H1 (cell line): Measurements from ENCODE around the gene UNC13D. TPM values are rescaled to one million over a fixed set of nuclear protein-coding genes. Genes with fewer than 3 reads are reported as not detected.

Experiments used
- CTCF ChIA-PET: fragments of 300-600 bp; sonication (Branson Sonifier 250); formaldehyde crosslinking; loops from one replicate; lab custom pipeline; 2021; ENCODE audit not compliant: partially characterized antibody; lab: Charles Lee
- POLR2A ChIA-PET: fragments of 300-600 bp; sonication (Branson Sonifier 250); formaldehyde crosslinking; loops from one replicate; lab custom pipeline; 2021; ENCODE audit warnings: inconsistent platforms; ENCODE audit not compliant: partially characterized antibody; lab: Charles Lee
- DNase-seq, 2 experiments: peaks; one replicate each; pipeline versions ENCODE4 v3.0.0 to v3.0.0-alpha.2; 2010 to 2022; ENCODE audit warnings: low spot score in 2 of 2, low read depth in 1 of 2, mixed read lengths in 1 of 2
- FAIRE-seq: peaks from 2 replicates; lab custom pipeline; 2011; peaks lifted over from hg19 to GRCh38; lab: Jason Lieb, UNC
- H2AFZ ChIP-seq: 2 replicates; pipeline ENCODE4 v1.8.1; 2012; ENCODE audit warnings: low read length, inconsistent platforms
- H2AK5ac ChIP-seq: 2 replicates; pipeline ENCODE4 v1.6.1; 2013; ENCODE audit warnings: low read depth, low read length
- H2BK120ac ChIP-seq: replicated peaks from 2 replicates; pipeline ENCODE3; 2013; ENCODE audit warnings: low read depth, low read length, inconsistent platforms
- H2BK12ac ChIP-seq: 2 replicates; pipeline ENCODE4 v1.6.1; 2013; ENCODE audit warnings: low read depth, low read length
- H2BK15ac ChIP-seq: 2 replicates; pipeline ENCODE4 v1.6.1; 2013; ENCODE audit warnings: low read length
- H2BK20ac ChIP-seq: 2 replicates; pipeline ENCODE4 v1.6.1; 2013; ENCODE audit warnings: low read length
- H2BK5ac ChIP-seq: 2 replicates; pipeline ENCODE4 v1.6.1; 2013; ENCODE audit warnings: low read depth, low read length
- H3K14ac ChIP-seq: 2 replicates; pipeline ENCODE4 v1.6.1; 2013; ENCODE audit warnings: inconsistent platforms; ENCODE audit not compliant: insufficient read length
- H3K18ac ChIP-seq: 2 replicates; pipeline ENCODE4 v1.6.1; 2013; ENCODE audit warnings: low read length; ENCODE audit errors: extremely low read depth
- H3K23ac ChIP-seq: 2 replicates; pipeline ENCODE4 v1.6.1; 2013; ENCODE audit warnings: inconsistent platforms; ENCODE audit not compliant: insufficient read length
- H3K23me2 ChIP-seq: 2 replicates; pipeline ENCODE4 v1.6.1; 2013; ENCODE audit warnings: low read depth, low read length
- H3K27ac ChIP-seq: 2 replicates; pipeline ENCODE4 v1.6.1; 2011; ENCODE audit warnings: low read depth, low read length, inconsistent platforms
- H3K27me3 ChIP-seq, 4 experiments: replicated peaks in 1 of 4; 1 replicate in 1 of 4; 2 replicates in 3 of 4; pipeline versions ENCODE4 v1.6.1 to v1.8.1; 2011 to 2013; ENCODE audit warnings: low read length in 3 of 4, mild to moderate bottlenecking in 3 of 4, inconsistent platforms in 2 of 4, mixed read lengths in 2 of 4, moderate library complexity in 1 of 4; ENCODE audit not compliant: control insufficient read depth in 3 of 4, insufficient read depth in 3 of 4; ENCODE audit errors: extremely low read depth in 1 of 4
- H3K36me3 ChIP-seq, 4 experiments: 2 replicates each; pipeline versions ENCODE4 v1.6.1 to v1.8.1; 2011 to 2013; ENCODE audit warnings: mild to moderate bottlenecking in 4 of 4, low read length in 3 of 4, moderate library complexity in 2 of 4, control low read depth in 1 of 4, inconsistent platforms in 1 of 4; ENCODE audit not compliant: insufficient read depth in 4 of 4, control insufficient read depth in 2 of 4
- H3K4ac ChIP-seq: replicated peaks from 2 replicates; pipeline ENCODE3; 2013; ENCODE audit warnings: low read length, low read depth, mixed read lengths, inconsistent platforms; ENCODE audit not compliant: insufficient read length
- H3K4me1 ChIP-seq, 4 experiments: replicated peaks in 1 of 4; 1 replicate in 1 of 4; 2 replicates in 3 of 4; pipeline versions ENCODE4 v1.6.1 to v1.8.1; 2011 to 2013; ENCODE audit warnings: low read length in 3 of 4, inconsistent platforms in 2 of 4, mixed read lengths in 1 of 4; ENCODE audit not compliant: insufficient read depth in 4 of 4, control insufficient read depth in 3 of 4
- H3K4me2 ChIP-seq, 2 experiments: 2 replicates each; pipeline versions ENCODE4 v1.6.1 to v1.8.1; 2011 to 2013; ENCODE audit warnings: low read depth in 2 of 2, low read length in 2 of 2, control low read depth in 1 of 2, inconsistent platforms in 1 of 2, mild to moderate bottlenecking in 1 of 2; ENCODE audit not compliant: insufficient read depth in 1 of 2
- H3K4me3 ChIP-seq, 4 experiments: fragments of 200-600, 300-600 bp in 1 of 4; sonication (generic), shearing (Covaris generic), sonication (Bioruptor Twin) in 1 of 4; 2 replicates each; pipeline versions ENCODE4 v1.5.1 to v1.8.1; 2011 to 2016; ENCODE audit warnings: low read length in 4 of 4, low read depth in 3 of 4, control low read depth in 2 of 4, inconsistent platforms in 2 of 4, mild to moderate bottlenecking in 2 of 4, mixed read lengths in 1 of 4, moderate library complexity in 1 of 4; ENCODE audit not compliant: insufficient read depth in 2 of 4; ENCODE audit errors: extremely low read depth in 1 of 4
- H3K56ac ChIP-seq: replicated peaks from 2 replicates; pipeline ENCODE3; 2013; ENCODE audit warnings: low read depth, mild to moderate bottlenecking, mixed read lengths, low read length, inconsistent platforms; ENCODE audit not compliant: insufficient read length
- H3K79me1 ChIP-seq: 2 replicates; pipeline ENCODE4 v1.6.1; 2013; ENCODE audit warnings: low read depth, low read length, control low read depth
- H3K79me2 ChIP-seq, 2 experiments: 2 replicates each; pipeline versions ENCODE4 v1.6.1 to v1.8.1; 2012 to 2013; ENCODE audit warnings: low read length in 2 of 2, mild to moderate bottlenecking in 2 of 2, inconsistent platforms in 1 of 2; ENCODE audit not compliant: insufficient read depth in 2 of 2, control insufficient read depth in 1 of 2
- H3K9ac ChIP-seq, 4 experiments: replicated peaks in 1 of 4; 1 replicate in 1 of 4; 2 replicates in 3 of 4; pipeline versions ENCODE4 v1.6.1 to v1.8.1; 2011 to 2013; ENCODE audit warnings: low read depth in 3 of 4, low read length in 3 of 4, control low read depth in 2 of 4, mild to moderate bottlenecking in 2 of 4, moderate library complexity in 2 of 4, inconsistent platforms in 1 of 4; ENCODE audit errors: extremely low read depth in 1 of 4
- H3K9me3 ChIP-seq, 2 experiments: 2 replicates each; pipeline versions ENCODE4 v1.6.1 to v1.8.1; 2012 to 2013; ENCODE audit warnings: mild to moderate bottlenecking in 2 of 2, moderate library complexity in 2 of 2, control low read depth in 1 of 2, inconsistent platforms in 1 of 2, low read depth in 1 of 2, low read length in 1 of 2, mixed read lengths in 1 of 2; ENCODE audit not compliant: insufficient read depth in 2 of 2
- H4K20me1 ChIP-seq, 2 experiments: replicated peaks in 1 of 2; 2 replicates each; pipeline versions ENCODE3 to v1.8.1; 2011 to 2013; ENCODE audit warnings: inconsistent platforms in 2 of 2, low read length in 2 of 2, mild to moderate bottlenecking in 1 of 2; ENCODE audit not compliant: insufficient read depth in 2 of 2, control insufficient read depth in 1 of 2
- H4K5ac ChIP-seq: 2 replicates; pipeline ENCODE4 v1.6.1; 2013; ENCODE audit warnings: low read length, low read depth, mixed read lengths, inconsistent platforms; ENCODE audit not compliant: insufficient read length
- H4K8ac ChIP-seq: 2 replicates; pipeline ENCODE4 v1.8.0; 2013; ENCODE audit warnings: mild to moderate bottlenecking, moderate library complexity, low read length, inconsistent platforms; ENCODE audit not compliant: insufficient read depth; ENCODE audit errors: extremely low read depth
- H4K91ac ChIP-seq: replicated peaks from 2 replicates; pipeline ENCODE3; 2013; ENCODE audit warnings: low read length, mixed read lengths, inconsistent platforms; ENCODE audit not compliant: insufficient read length
- CREB1 ChIP-seq: IDR thresholded peaks from 2 replicates; pipeline ENCODE4 v1.6.1; 2012; ENCODE audit warnings: inconsistent platforms
- E2F6 ChIP-seq: IDR thresholded peaks from 2 replicates; pipeline ENCODE4 v1.6.1; 2012; ENCODE audit warnings: inconsistent platforms
- MAX ChIP-seq: IDR thresholded peaks from 2 replicates; pipeline ENCODE4 v1.6.1; 2012; ENCODE audit warnings: inconsistent platforms
- RBBP5 ChIP-seq: IDR thresholded peaks from 2 replicates; pipeline ENCODE4 v1.7.1; 2012; ENCODE audit warnings: low read depth, mild to moderate bottlenecking, inconsistent platforms, low read length, moderate library complexity, borderline replicate concordance
- RFX5 ChIP-seq: IDR thresholded peaks from 2 replicates; pipeline ENCODE4 v1.6.1; 2011; ENCODE audit warnings: low read depth, low read length, improper control_type of control experiment, borderline replicate concordance
- SP1 ChIP-seq: IDR thresholded peaks from 2 replicates; pipeline ENCODE4 v1.6.1; 2011; ENCODE audit warnings: low read depth, low read length
- SUZ12 ChIP-seq: fragments of 200-600 bp; sonication (generic); IDR thresholded peaks from 2 replicates; pipeline ENCODE4 v1.6.1; 2012; ENCODE audit warnings: mild to moderate bottlenecking, inconsistent platforms, low read length, moderate library complexity, mixed read lengths
- TEAD4 ChIP-seq: IDR thresholded peaks from 2 replicates; pipeline ENCODE4 v1.6.1; 2012; ENCODE audit warnings: low read depth, low read length, inconsistent platforms, mixed read lengths
- WGBS, 2 experiments: shearing (Covaris generic) in 1 of 2; methylation state at CpG; one replicate each; pipeline versions ENCODE4 v1.1.6 to v1.1.7; 2013 to 2015; ENCODE audit warnings: low lambda C conversion rate in 2 of 2, mixed read lengths in 2 of 2, inconsistent platforms in 1 of 2, low coverage in 1 of 2, missing lambda C conversion rate in 1 of 2; ENCODE audit not compliant: insufficient replicate concordance in 2 of 2, insufficient coverage in 1 of 2, insufficient read length in 1 of 2; ENCODE audit errors: extremely low coverage in 1 of 2, missing lambda C conversion rate in 1 of 2; 5-methylcytosine and 5-hydroxymethylcytosine counted together
- polyA plus RNA-seq, 7 experiments: library from polyadenylated mRNA; depleted of rRNA in 3 of 7; stranded (reverse) in 5 of 7; unstranded in 2 of 7; fragments of >200 nt in 5 of 7; fragments of 200-250 nt in 2 of 7; gene quantifications; 1 replicate in 5 of 7; 2 replicates in 1 of 7; 4 replicates in 1 of 7; pipeline versions ENCODE4 v1.2.1 to v1.2.3, GENCODE V29; 2011 to 2013; ENCODE audit warnings: missing spikeins in 2 of 7, mixed read lengths in 2 of 7
- total RNA-seq: library from RNA; stranded (reverse); fragmentation: NEBNext Ultra II Directional; extraction: Animal tissue kit (Norgen Biotek cat#: 25700); gene quantifications from 2 replicates; pipeline ENCODE4 v1.2.1, GENCODE V29; 2021

UNC13D gene
- total and polyA plus RNA-seq, 2 of the 8 experiments (the other 6 are each of a cell fraction or from before 2014, with no cell fraction given): 3.6 to 8.4 TPM

GRCh38 chr17:75814021-75814395 lies 30.2 kb downstream of the UNC13D start:
- Histone ChIP-seq H3K4ac (no peak overlapping the region), H3K79me1 (no peaks in the 10 kb centered on the region; the same call in 1 of the 2 replicates), H3K27ac (no peak overlapping the region), H3K36me3 (peaks cover 17 to 63% (median 58%) of the 10 kb centered on the region in 4 experiments; a peak in 7 of 8 replicates), H2BK12ac (no peak overlapping the region)
- TF ChIP-seq RFX5 (no peak), TEAD4 (no peak), RBBP5 (no peak), CREB1 (no peak), SP1 (no peak), SUZ12 (no peak), E2F6 (no peak), MAX (no peak)
- TF ChIP-seq, all 59 proteins: peak for 0
- no peak for FAIRE-seq
- H4K8ac ChIP-seq: no peak overlapping the region
- H3K23ac ChIP-seq: no peak overlapping the region
- POLR2A ChIA-PET: interaction anchor here (0.7 to 3.1 kb wide), 6 partner anchors 10 to 36 kb away, joined by 3 to 17 read pairs (median 6); partner anchors contain the start of gene UNK
- DNase-seq: no peak
- no peak overlapping the region for H2AK5ac ChIP-seq
- no peak overlapping the region for H4K91ac ChIP-seq
- H3K4me1 ChIP-seq: no peaks in the 10 kb centered on the region
- H3K79me2 ChIP-seq: no peaks in the 10 kb centered on the region
- H2BK120ac ChIP-seq: no peak overlapping the region
- no peak overlapping the region for H2BK20ac ChIP-seq
- H2BK15ac ChIP-seq: no peak overlapping the region
- H3K18ac ChIP-seq: no peak overlapping the region
- H2BK5ac ChIP-seq: no peak overlapping the region
- H3K9me3 ChIP-seq: no peaks in the 10 kb centered on the region
- H3K9ac ChIP-seq: no peak overlapping the region
- no peak overlapping the region for H3K56ac ChIP-seq
- H3K4me2 ChIP-seq: no peak overlapping the region
- CTCF ChIA-PET: interaction anchor here (9.6 kb wide), 1 partner anchor 13 kb away, joined by 104 read pairs; no protein-coding TSS in a partner anchor
- peaks cover 0 to 9% of the 10 kb centered on the region in 2 experiments for H4K20me1 ChIP-seq
- H2AFZ ChIP-seq: no peak overlapping the region
- 93% methylated on average over 6 of the region's 6 CpGs; no CpG with 5 or more reads in 1 of the 2 experiments for WGBS, 2 experiments
- no peaks in the 10 kb centered on the region for H3K23me2 ChIP-seq
- H3K4me3 ChIP-seq: no peak overlapping the region
- H4K5ac ChIP-seq: no peak overlapping the region
- no peaks in the 10 kb centered on the region for H3K27me3 ChIP-seq
- H3K14ac ChIP-seq: no peak overlapping the region
